ENCODE data around the gene MCM5. TPM values are rescaled to one million over a fixed set of nuclear protein-coding genes. Genes with fewer than 3 reads are reported as not detected.

The MCM5 gene
- total and polyA plus RNA-seq, 2 experiments from 2014 or later, result 288 to 325 TPM

DNA sequence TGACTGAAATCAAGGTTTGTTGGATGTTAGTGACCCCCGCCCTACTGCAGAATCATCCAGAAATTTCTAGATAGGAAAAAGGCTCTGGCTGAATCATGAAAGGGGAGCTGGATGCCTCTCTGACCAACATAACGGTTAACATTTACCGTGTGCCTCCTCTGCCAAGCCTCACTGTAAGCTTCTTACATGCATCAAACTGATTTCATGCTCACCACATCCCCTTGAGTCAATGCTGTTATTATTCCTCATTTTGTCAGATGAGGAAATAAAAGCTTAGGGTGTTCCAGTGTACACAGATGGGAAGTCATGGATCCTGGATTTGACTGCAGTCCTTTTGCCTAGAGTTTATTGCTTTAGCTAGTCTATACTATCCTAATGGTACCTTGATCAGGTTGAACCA is 24.9 kb upstream of the MCM5 start:
- H3K4me1 Mint-ChIP-seq, result peaks cover 51% of the 10 kb centered on the region

More for the DNA sequence above, 24.9 kb upstream of the MCM5 start:
- Mint-ChIP-seq H3K27me3 (ENCODE audit: insufficient read depth, low read depth, poor library complexity) (peaks cover 44% of the 10 kb centered on the region), H3K9me3 (peaks cover 5% of the 10 kb centered on the region; the same call in 1 of the 3 replicates), H3K36me3 (ENCODE audit: low read depth) (no peaks in the 10 kb centered on the region), H3K4me3 (no peak overlapping the region), H3K27ac (no peak overlapping the region; the same call in 1 of the 2 replicates)
- TF ChIP-seq, protein P1, sequence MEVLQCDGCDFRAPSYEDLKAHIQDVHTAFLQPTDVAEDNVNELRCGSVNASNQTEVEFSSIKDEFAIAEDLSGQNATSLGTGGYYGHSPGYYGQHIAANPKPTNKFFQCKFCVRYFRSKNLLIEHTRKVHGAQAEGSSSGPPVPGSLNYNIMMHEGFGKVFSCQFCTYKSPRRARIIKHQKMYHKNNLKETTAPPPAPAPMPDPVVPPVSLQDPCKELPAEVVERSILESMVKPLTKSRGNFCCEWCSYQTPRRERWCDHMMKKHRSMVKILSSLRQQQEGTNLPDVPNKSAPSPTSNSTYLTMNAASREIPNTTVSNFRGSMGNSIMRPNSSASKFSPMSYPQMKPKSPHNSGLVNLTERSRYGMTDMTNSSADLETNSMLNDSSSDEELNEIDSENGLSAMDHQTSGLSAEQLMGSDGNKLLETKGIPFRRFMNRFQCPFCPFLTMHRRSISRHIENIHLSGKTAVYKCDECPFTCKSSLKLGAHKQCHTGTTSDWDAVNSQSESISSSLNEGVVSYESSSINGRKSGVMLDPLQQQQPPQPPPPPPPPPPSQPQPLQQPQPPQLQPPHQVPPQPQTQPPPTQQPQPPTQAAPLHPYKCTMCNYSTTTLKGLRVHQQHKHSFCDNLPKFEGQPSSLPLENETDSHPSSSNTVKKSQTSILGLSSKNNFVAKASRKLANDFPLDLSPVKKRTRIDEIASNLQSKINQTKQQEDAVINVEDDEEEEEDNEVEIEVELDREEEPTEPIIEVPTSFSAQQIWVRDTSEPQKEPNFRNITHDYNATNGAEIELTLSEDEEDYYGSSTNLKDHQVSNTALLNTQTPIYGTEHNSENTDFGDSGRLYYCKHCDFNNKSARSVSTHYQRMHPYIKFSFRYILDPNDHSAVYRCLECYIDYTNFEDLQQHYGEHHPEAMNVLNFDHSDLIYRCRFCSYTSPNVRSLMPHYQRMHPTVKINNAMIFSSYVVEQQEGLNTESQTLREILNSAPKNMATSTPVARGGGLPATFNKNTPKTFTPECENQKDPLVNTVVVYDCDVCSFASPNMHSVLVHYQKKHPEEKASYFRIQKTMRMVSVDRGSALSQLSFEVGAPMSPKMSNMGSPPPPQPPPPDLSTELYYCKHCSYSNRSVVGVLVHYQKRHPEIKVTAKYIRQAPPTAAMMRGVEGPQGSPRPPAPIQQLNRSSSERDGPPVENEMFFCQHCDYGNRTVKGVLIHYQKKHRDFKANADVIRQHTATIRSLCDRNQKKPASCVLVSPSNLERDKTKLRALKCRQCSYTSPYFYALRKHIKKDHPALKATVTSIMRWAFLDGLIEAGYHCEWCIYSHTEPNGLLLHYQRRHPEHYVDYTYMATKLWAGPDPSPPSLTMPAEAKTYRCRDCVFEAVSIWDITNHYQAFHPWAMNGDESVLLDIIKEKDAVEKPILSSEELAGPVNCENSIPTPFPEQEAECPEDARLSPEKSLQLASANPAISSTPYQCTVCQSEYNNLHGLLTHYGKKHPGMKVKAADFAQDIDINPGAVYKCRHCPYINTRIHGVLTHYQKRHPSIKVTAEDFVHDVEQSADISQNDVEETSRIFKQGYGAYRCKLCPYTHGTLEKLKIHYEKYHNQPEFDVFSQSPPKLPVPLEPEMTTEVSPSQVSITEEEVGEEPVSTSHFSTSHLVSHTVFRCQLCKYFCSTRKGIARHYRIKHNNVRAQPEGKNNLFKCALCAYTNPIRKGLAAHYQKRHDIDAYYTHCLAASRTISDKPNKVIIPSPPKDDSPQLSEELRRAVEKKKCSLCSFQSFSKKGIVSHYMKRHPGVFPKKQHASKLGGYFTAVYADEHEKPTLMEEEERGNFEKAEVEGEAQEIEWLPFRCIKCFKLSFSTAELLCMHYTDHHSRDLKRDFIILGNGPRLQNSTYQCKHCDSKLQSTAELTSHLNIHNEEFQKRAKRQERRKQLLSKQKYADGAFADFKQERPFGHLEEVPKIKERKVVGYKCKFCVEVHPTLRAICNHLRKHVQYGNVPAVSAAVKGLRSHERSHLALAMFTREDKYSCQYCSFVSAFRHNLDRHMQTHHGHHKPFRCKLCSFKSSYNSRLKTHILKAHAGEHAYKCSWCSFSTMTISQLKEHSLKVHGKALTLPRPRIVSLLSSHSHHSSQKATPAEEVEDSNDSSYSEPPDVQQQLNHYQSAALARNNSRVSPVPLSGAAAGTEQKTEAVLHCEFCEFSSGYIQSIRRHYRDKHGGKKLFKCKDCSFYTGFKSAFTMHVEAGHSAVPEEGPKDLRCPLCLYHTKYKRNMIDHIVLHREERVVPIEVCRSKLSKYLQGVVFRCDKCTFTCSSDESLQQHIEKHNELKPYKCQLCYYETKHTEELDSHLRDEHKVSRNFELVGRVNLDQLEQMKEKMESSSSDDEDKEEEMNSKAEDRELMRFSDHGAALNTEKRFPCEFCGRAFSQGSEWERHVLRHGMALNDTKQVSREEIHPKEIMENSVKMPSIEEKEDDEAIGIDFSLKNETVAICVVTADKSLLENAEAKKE (CRISPR knock-in tag; IDR thresholded peaks at IDR 0.05), result no peak
- no peak for TF ChIP-seq NANOG (IDR thresholded peaks at IDR 0.05; ENCODE audit: borderline replicate concordance)
- TF ChIP-seq ZNF114 (CRISPR knock-in tag; IDR thresholded peaks at IDR 0.05), result no peak
- TF ChIP-seq, protein P2, sequence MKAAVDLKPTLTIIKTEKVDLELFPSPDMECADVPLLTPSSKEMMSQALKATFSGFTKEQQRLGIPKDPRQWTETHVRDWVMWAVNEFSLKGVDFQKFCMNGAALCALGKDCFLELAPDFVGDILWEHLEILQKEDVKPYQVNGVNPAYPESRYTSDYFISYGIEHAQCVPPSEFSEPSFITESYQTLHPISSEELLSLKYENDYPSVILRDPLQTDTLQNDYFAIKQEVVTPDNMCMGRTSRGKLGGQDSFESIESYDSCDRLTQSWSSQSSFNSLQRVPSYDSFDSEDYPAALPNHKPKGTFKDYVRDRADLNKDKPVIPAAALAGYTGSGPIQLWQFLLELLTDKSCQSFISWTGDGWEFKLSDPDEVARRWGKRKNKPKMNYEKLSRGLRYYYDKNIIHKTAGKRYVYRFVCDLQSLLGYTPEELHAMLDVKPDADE (IDR thresholded peaks at IDR 0.05), result no peak
- TF ChIP-seq EZH2 (IDR thresholded peaks at IDR 0.05; ENCODE audit: low read depth, unreplicated experiment), result no peak
- no peak for TF ChIP-seq STAT1 (IDR thresholded peaks at IDR 0.05; ENCODE audit: unreplicated experiment)
- TF ChIP-seq POLR2AphosphoS5 (IDR thresholded peaks at IDR 0.05; ENCODE audit: low read depth), result no peak
- TF ChIP-seq ZNF331 (CRISPR knock-in tag; IDR thresholded peaks at IDR 0.05; ENCODE audit: low read depth), result no peak
- TF ChIP-seq EZH2phosphoT487 (IDR thresholded peaks at IDR 0.05; ENCODE audit: unreplicated experiment), result no peak
- no peak overlapping the region for H3K27ac ChIP-seq (ENCODE audit: low read depth)
- no peaks in the 10 kb centered on the region for H3K9me2 ChIP-seq (ENCODE audit: insufficient read depth)
- no peak for DNase-seq (ENCODE audit: low spot score)
- H3K79me2 ChIP-seq (replicated peaks; ENCODE audit: insufficient read depth), result no peaks in the 10 kb centered on the region
- no peaks in the 10 kb centered on the region for H4K20me1 ChIP-seq (replicated peaks; ENCODE audit: insufficient read depth)
- H3K36me3 ChIP-seq (ENCODE audit: insufficient read depth), result no peaks in the 10 kb centered on the region
- no peak overlapping the region for H3K4me3 ChIP-seq
- peak overlapping the region; percentile 58; the same call in 1 of the 2 replicates for H2AFZ ChIP-seq
- H3K27me3 ChIP-seq (ENCODE audit: insufficient read depth), result no peaks in the 10 kb centered on the region
- H3K4me1 ChIP-seq (ENCODE audit: insufficient read depth), result peaks cover 55% of the 10 kb centered on the region
- no peak for ATAC-seq
- peaks cover 32% of the 10 kb centered on the region for H3F3A ChIP-seq (replicated peaks; ENCODE audit: low read depth)
- H3K4me2 ChIP-seq, result no peak overlapping the region

Measured in GM23338 (cell line).